Thoracic aorta (tissue), 2 donors: Measurements from ENCODE around the gene EFHC1. TPM values are rescaled to one million over a fixed set of nuclear protein-coding genes. Genes with fewer than 3 reads are reported as not detected.

Experiments used
- ATAC-seq: fragments of 150-250 bp; one replicate; pipeline ENCODE4 v1.8.0; 2017; ENCODE audit warnings: low read depth; ENCODE audit not compliant: insufficient number of reproducible peaks, low FRiP score
- DNase-seq: peaks from one replicate; pipeline ENCODE4 v3.0.0-alpha.2; 2020; ENCODE audit warnings: low spot score
- H3K27ac ChIP-seq, 2 donors: fragments of 200-600 bp; sonication (generic); 1 replicate in 1 of 2; 2 replicates in 1 of 2; pipeline ENCODE4 v1.5.1; 2016; ENCODE audit warnings: mild to moderate bottlenecking in 2 of 2, moderate library complexity in 2 of 2
- H3K27me3 ChIP-seq: fragments of 200-600 bp; sonication (generic); replicated peaks from 2 replicates; pipeline ENCODE4 v1.6.0; 2016; ENCODE audit warnings: mild to moderate bottlenecking; ENCODE audit not compliant: insufficient read depth
- H3K36me3 ChIP-seq: fragments of 200-600 bp; sonication (generic); one replicate; pipeline ENCODE4 v1.5.1; 2016
- H3K4me1 ChIP-seq, 2 donors: fragments of 200-600 bp; sonication (generic); 1 replicate in 1 of 2; 2 replicates in 1 of 2; pipeline versions ENCODE4 v1.5.1 to v1.6.0; 2016; ENCODE audit warnings: low read depth in 2 of 2, mild to moderate bottlenecking in 1 of 2; ENCODE audit not compliant: control insufficient read depth in 1 of 2
- H3K4me3 ChIP-seq: fragments of 200-600 bp; sonication (generic); 2 replicates; pipeline ENCODE4 v1.5.1; 2016; ENCODE audit warnings: mild to moderate bottlenecking
- H3K9me3 ChIP-seq: fragments of 200-600 bp; sonication (generic); 2 replicates; pipeline ENCODE4 v1.5.1; 2016
- total RNA-seq, 2 donors: library from RNA; depleted of rRNA; stranded (reverse); fragments of >200 nt; gene quantifications; one replicate each; pipeline versions ENCODE4 v1.1.0 to v1.2.3, GENCODE V29; 2016
- TF ChIP-seq, protein P1 (sequence below): fragments of 200-600 bp; sonication (generic); IDR thresholded peaks from one replicate; pipeline ENCODE4 v1.5.1; 2019; ENCODE audit warnings: antibody characterized with exemption

Gene EFHC1
- total RNA-seq, 2 donors from 2014 or later = 13.5 to 14.9 TPM

DNA sequence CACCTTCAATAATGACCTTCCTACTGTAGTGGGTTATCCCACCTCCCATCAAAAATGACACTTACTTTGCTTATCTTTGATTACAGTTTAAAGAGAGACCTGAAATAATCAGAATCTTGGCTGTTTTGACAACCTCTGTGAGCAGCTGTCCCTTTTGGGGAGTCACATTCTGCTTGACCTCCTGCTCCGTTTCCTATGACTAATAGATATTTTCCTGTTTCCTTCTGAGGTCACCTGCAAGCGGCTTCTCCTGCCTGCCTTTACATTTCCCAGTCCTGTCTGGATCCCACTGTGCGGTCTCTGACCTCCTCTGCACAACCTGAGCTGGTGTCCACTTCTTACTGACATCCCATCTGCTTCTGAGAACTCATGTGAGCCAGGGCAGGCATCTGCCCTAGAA is 102.5 kb downstream of the EFHC1 start:
- ATAC-seq = no peak
- H3K4me1 ChIP-seq = peaks cover 22 to 60% of the 10 kb centered on the region in 2 donors
- no peaks in the 10 kb centered on the region for H3K36me3 ChIP-seq
- H3K27ac ChIP-seq = peak overlapping the region; percentile 66 to 79
- DNase-seq = no peak
- H3K9me3 ChIP-seq = no peaks in the 10 kb centered on the region
- no peaks in the 10 kb centered on the region for H3K27me3 ChIP-seq
- TF ChIP-seq, protein P1, sequence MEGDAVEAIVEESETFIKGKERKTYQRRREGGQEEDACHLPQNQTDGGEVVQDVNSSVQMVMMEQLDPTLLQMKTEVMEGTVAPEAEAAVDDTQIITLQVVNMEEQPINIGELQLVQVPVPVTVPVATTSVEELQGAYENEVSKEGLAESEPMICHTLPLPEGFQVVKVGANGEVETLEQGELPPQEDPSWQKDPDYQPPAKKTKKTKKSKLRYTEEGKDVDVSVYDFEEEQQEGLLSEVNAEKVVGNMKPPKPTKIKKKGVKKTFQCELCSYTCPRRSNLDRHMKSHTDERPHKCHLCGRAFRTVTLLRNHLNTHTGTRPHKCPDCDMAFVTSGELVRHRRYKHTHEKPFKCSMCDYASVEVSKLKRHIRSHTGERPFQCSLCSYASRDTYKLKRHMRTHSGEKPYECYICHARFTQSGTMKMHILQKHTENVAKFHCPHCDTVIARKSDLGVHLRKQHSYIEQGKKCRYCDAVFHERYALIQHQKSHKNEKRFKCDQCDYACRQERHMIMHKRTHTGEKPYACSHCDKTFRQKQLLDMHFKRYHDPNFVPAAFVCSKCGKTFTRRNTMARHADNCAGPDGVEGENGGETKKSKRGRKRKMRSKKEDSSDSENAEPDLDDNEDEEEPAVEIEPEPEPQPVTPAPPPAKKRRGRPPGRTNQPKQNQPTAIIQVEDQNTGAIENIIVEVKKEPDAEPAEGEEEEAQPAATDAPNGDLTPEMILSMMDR = no peak
- H3K4me3 ChIP-seq = no peak overlapping the region

DNA sequence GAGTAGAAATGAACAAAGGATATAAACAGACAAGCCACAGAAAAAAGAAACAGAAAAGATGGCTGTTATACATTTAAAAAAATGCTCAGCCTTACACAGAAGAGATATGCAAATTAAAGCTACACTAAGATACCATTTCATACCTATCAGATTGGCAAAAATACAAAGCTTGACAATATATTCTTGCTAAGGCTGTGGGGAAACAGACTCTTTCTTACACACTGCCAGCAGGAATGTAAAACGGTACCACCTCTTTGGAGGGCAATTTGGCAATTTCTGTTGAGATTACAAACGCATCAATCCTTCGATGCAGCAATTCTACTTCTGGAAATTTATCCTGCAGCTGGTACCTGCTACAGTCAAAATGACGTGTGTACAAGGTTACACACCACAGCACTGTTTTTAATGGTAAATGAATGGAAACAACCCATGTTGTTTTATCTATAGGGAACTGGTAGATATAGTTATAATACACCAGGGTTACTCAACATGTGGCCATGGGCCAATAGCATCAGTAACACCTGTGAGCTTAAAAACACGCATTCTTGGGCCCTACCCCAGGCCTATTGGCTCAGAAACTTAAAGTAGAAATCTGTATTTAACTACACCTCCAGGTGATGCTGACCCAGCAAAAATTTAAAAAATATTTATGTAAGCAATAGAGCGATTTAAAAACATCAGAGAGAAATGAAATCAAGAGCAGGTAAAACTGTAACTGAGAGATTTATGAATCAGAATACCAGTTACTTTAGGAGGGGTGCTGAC is 103.4 kb downstream of the EFHC1 start:
- H3K27me3 ChIP-seq = no peaks in the 10 kb centered on the region
- no peak overlapping the region for H3K4me3 ChIP-seq
- TF ChIP-seq, protein P1 = no peak
- ATAC-seq (no peak), DNase-seq (no peak)
- H3K9me3 ChIP-seq = no peaks in the 10 kb centered on the region
- H3K27ac ChIP-seq = peak overlapping the region; percentile 66 to 79
- H3K36me3 ChIP-seq = no peaks in the 10 kb centered on the region
- peaks cover 14 to 52% of the 10 kb centered on the region in 2 donors for H3K4me1 ChIP-seq

DNA sequence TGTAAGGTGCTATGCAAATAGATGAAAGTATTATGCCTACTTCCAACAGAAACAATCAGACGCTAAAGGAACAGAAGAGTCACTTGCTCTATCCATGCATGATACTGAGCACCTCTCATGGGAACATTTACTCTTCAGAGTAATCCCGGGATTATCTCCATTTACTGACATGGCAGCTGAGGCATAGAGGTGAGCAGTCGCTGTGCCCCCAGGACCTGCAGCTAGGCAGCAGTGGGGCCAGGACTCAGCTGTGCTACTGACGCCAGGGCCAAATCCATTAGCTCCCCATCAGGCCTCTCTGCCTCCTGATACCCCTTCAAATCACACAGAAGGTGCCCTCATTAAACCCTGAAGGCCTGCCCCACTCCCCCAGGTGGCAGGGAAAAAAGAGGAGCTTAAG is 104.8 kb downstream of the EFHC1 start:
- Histone ChIP-seq H3K27me3 (no peaks in the 10 kb centered on the region), H3K27ac (no peak overlapping the region), H3K4me3 (no peak overlapping the region), H3K4me1 (peaks cover 11 to 42% of the 10 kb centered on the region in 2 donors), H3K9me3 (no peaks in the 10 kb centered on the region), H3K36me3 (no peaks in the 10 kb centered on the region)
- DNase-seq (no peak), ATAC-seq (no peak)
- TF ChIP-seq, protein P1 = no peak

DNA sequence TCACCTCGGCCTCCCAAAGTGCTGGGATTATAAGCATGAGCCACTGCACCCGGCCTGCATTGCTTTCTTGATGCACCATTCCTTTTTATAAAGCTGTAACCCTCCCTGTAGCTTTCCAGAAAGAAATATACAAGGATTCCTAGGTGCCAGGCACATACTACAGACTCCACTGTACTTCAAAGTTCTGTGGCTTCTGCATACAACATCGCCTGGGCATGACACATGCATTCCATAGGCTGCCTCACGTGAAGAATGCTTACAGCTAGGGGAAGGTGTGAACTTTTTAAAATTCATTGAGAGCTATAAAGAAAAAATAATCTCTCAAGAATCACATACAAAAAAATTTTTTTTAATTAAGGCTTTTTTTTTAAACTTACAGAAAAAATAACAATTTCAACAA is 106.5 kb downstream of the EFHC1 start:
- Histone ChIP-seq H3K4me3 (no peak overlapping the region), H3K27ac (no peak overlapping the region), H3K27me3 (no peaks in the 10 kb centered on the region), H3K9me3 (no peaks in the 10 kb centered on the region), H3K4me1 (peaks cover 11 to 40% of the 10 kb centered on the region in 2 donors), H3K36me3 (no peaks in the 10 kb centered on the region)
- no peak for DNase-seq
- TF ChIP-seq, protein P1 = no peak
- ATAC-seq = no peak

DNA sequence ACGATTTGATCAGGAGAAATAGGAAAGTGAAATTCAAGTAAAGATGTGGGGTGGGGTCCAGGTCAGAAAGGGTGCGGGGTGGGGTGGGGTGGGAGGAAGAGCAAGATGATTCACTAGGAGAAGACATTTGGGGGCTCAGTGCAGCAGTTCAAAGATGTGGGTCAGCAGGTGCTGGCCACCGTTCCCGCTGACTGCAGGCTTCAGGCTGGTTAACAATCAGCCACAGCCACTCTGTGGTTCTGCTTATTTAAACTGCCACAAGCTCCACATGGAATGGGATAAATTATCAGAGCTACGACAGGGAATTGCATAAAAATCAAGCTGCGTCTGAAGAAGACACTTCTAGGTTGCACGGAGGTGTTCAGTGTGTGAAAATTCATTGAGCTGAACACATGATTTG is 107.3 kb downstream of the EFHC1 start:
- Histone ChIP-seq H3K4me3 (no peak overlapping the region), H3K9me3 (no peaks in the 10 kb centered on the region), H3K27me3 (no peaks in the 10 kb centered on the region), H3K27ac (no peak overlapping the region), H3K36me3 (no peaks in the 10 kb centered on the region), H3K4me1 (peaks cover 10 to 33% of the 10 kb centered on the region in 2 donors)
- TF ChIP-seq, protein P1 = no peak
- DNase-seq = no peak
- no peak for ATAC-seq
